IMR-90 (cell line): ENCODE measurements around the gene FDPS. TPM values are rescaled to one million over a fixed set of nuclear protein-coding genes. Genes with fewer than 3 reads are reported as not detected.
A peak's percentile ranks its signal among the peaks of the same experiment; 100 is the strongest.

Source experiments
- ATAC-seq: fragments of 200-7000 bp; cut with Tn5 transposase; 2 replicates; pipeline ENCODE4 v1.9.1; 2020; ENCODE audit warnings: low read depth, mild to moderate bottlenecking, moderate library complexity
- BruUV-seq: library from RNA; stranded (reverse); fragments of 400-500 nt; replicated peaks from 2 replicates; lab custom pipeline; 2021; lab: Mats Ljungman, UMichigan
- CTCF ChIA-PET: fragments of 300-600 bp; formaldehyde crosslinking; extraction: SDS; loops from one replicate; lab custom pipeline; 2021; ENCODE audit warnings: antibody characterized with exemption; lab: Yijun Ruan, JAX
- POLR2A ChIA-PET: fragments of 300-600 bp; sonication (Branson Sonifier 250); formaldehyde crosslinking; loops from one replicate; lab custom pipeline; 2022; ENCODE audit warnings: antibody characterized with exemption; ENCODE audit not compliant: unreplicated experiment; lab: Charles Lee
- DNase-seq: peaks from one replicate; pipeline ENCODE4 v3.0.0; 2013
- H2AFZ ChIP-seq: replicated peaks from 2 replicates; pipeline ENCODE3; 2013; ENCODE audit warnings: low read length, mild to moderate bottlenecking; ENCODE audit not compliant: poor library complexity
- H2AK5ac ChIP-seq: 2 replicates; pipeline ENCODE4 v1.6.1; 2013; ENCODE audit warnings: low read depth, low read length, inconsistent platforms
- H2AK9ac ChIP-seq: replicated peaks from 2 replicates; pipeline ENCODE3; 2013; ENCODE audit warnings: mild to moderate bottlenecking, low read depth, low read length, moderate library complexity; ENCODE audit not compliant: poor library complexity
- H2BK120ac ChIP-seq: 2 replicates; pipeline ENCODE4 v1.6.1; 2013; ENCODE audit warnings: low read depth, low read length, inconsistent platforms
- H2BK15ac ChIP-seq: 3 replicates; pipeline ENCODE4 v1.6.1; 2013; ENCODE audit warnings: low read depth, low read length, inconsistent platforms
- H2BK20ac ChIP-seq: 2 replicates; pipeline ENCODE4 v1.6.1; 2013; ENCODE audit warnings: low read depth, mild to moderate bottlenecking, inconsistent platforms, low read length, moderate library complexity
- H2BK5ac ChIP-seq: 2 replicates; pipeline ENCODE4 v1.6.1; 2013; ENCODE audit warnings: mild to moderate bottlenecking, low read depth, low read length, inconsistent platforms; ENCODE audit not compliant: poor library complexity, severe bottlenecking
- H3K14ac ChIP-seq: replicated peaks from 2 replicates; pipeline ENCODE4 v1.6.1; 2013; ENCODE audit warnings: low read depth, low read length, inconsistent platforms
- H3K18ac ChIP-seq: 2 replicates; pipeline ENCODE4 v1.6.1; 2013; ENCODE audit warnings: low read depth, low read length, control low read depth
- H3K23ac ChIP-seq: 2 replicates; pipeline ENCODE4 v1.6.1; 2013; ENCODE audit warnings: low read depth, low read length, inconsistent platforms
- H3K27ac ChIP-seq: 2 replicates; pipeline ENCODE4 v1.5.1; 2013; ENCODE audit warnings: mild to moderate bottlenecking, control low read depth, low read length; ENCODE audit not compliant: insufficient read depth
- H3K27me3 ChIP-seq: 2 replicates; pipeline ENCODE4 v1.6.1; 2013; ENCODE audit warnings: low read length; ENCODE audit not compliant: control insufficient read depth, insufficient read depth
- H3K36me3 ChIP-seq: 2 replicates; pipeline ENCODE4 v1.6.1; 2013; ENCODE audit warnings: low read length, mixed read lengths; ENCODE audit not compliant: control insufficient read depth, insufficient read depth
- H3K4ac ChIP-seq: 2 replicates; pipeline ENCODE4 v1.6.1; 2013; ENCODE audit warnings: low read depth, low read length, inconsistent platforms
- H3K4me1 ChIP-seq: 2 replicates; pipeline ENCODE4 v1.6.1; 2013; ENCODE audit warnings: low read length, mixed read lengths; ENCODE audit not compliant: control insufficient read depth, insufficient read depth
- H3K4me2 ChIP-seq: 2 replicates; pipeline ENCODE4 v1.6.1; 2013; ENCODE audit warnings: low read depth, mild to moderate bottlenecking, control low read depth, low read length, moderate library complexity
- H3K4me3 ChIP-seq: 2 replicates; pipeline ENCODE4 v1.5.1; 2013; ENCODE audit warnings: low read depth, mild to moderate bottlenecking, control low read depth, low read length, moderate library complexity; ENCODE audit not compliant: insufficient read depth
- H3K56ac ChIP-seq: 2 replicates; pipeline ENCODE4 v1.6.1; 2013; ENCODE audit warnings: low read length, inconsistent platforms; ENCODE audit not compliant: insufficient read depth; ENCODE audit errors: extremely low read depth
- H3K79me1 ChIP-seq, 2 experiments: 2 replicates each; pipeline ENCODE4 v1.6.1; 2013; ENCODE audit warnings: low read length in 2 of 2, inconsistent platforms in 1 of 2, low read depth in 1 of 2
- H3K9ac ChIP-seq: 2 replicates; pipeline ENCODE4 v1.6.1; 2013; ENCODE audit warnings: low read depth, low read length, control low read depth
- H3K9me1 ChIP-seq: 2 replicates; pipeline ENCODE4 v1.6.1; 2013; ENCODE audit warnings: low read length, inconsistent platforms; ENCODE audit not compliant: insufficient read depth
- H3K9me3 ChIP-seq: 2 replicates; pipeline ENCODE4 v1.6.1; 2013; ENCODE audit warnings: low read length; ENCODE audit not compliant: control insufficient read depth, insufficient read depth
- H4K20me1 ChIP-seq: 2 replicates; pipeline ENCODE4 v1.6.1; 2013; ENCODE audit warnings: low read length, inconsistent platforms; ENCODE audit not compliant: insufficient read depth
- H4K5ac ChIP-seq: 2 replicates; pipeline ENCODE4 v1.6.1; 2013; ENCODE audit warnings: mild to moderate bottlenecking, low read depth, low read length, control low read depth
- H4K8ac ChIP-seq, 2 experiments: 2 replicates each; pipeline ENCODE4 v1.6.1; 2013; ENCODE audit warnings: low read depth in 2 of 2, low read length in 2 of 2, control low read depth in 1 of 2, inconsistent platforms in 1 of 2
- H4K91ac ChIP-seq: 2 replicates; pipeline ENCODE4 v1.6.1; 2013; ENCODE audit warnings: low read depth, low read length, inconsistent platforms; ENCODE audit not compliant: insufficient read depth
- BHLHE40 ChIP-seq: fragments of 150-350 bp; IDR thresholded peaks from 2 replicates; pipeline ENCODE4 v1.6.1; 2016; ENCODE audit warnings: mild to moderate bottlenecking, low read depth, low read length
- CHD1 ChIP-seq: IDR thresholded peaks from 2 replicates; pipeline ENCODE4 v1.6.1; 2012; ENCODE audit warnings: low read depth, low read length, improper control_type of control experiment
- FOS ChIP-seq: fragments of 150-350 bp; IDR thresholded peaks from 2 replicates; pipeline ENCODE4 v1.6.1; 2016; ENCODE audit warnings: low read depth, low read length
- MAFK ChIP-seq: IDR thresholded peaks from 2 replicates; pipeline ENCODE4 v1.6.1; 2012; ENCODE audit warnings: low read depth, low read length, improper control_type of control experiment
- MAZ ChIP-seq: IDR thresholded peaks from 2 replicates; pipeline ENCODE4 v1.6.1; 2012; ENCODE audit warnings: low read depth, mild to moderate bottlenecking, low read length, improper control_type of control experiment, moderate library complexity, borderline replicate concordance
- MXI1 ChIP-seq: IDR thresholded peaks from 2 replicates; pipeline ENCODE4 v1.6.1; 2012; ENCODE audit warnings: low read depth, mild to moderate bottlenecking, low read length, moderate library complexity, borderline replicate concordance
- NFE2L2 ChIP-seq: fragments of 150-350 bp; IDR thresholded peaks from 2 replicates; pipeline ENCODE4 v1.6.1; 2016; ENCODE audit warnings: low read depth, mild to moderate bottlenecking, low read length
- POLR2A ChIP-seq: IDR thresholded peaks from 2 replicates; pipeline ENCODE4 v1.6.1; 2012; ENCODE audit warnings: mild to moderate bottlenecking, low read depth, low read length
- RAD21 ChIP-seq: IDR thresholded peaks from 2 replicates; pipeline ENCODE4 v1.6.1; 2012; ENCODE audit warnings: low read length, improper control_type of control experiment
- RCOR1 ChIP-seq: IDR thresholded peaks from 2 replicates; pipeline ENCODE4 v1.6.1; 2012; ENCODE audit warnings: mild to moderate bottlenecking, low read length, improper control_type of control experiment; ENCODE audit not compliant: insufficient replicate concordance
- WGBS, 2 experiments: methylation state at CpG; one replicate each; pipeline versions ENCODE4 v1.1.5 to v1.1.7; 2013; ENCODE audit warnings: missing lambda C conversion rate in 2 of 2; ENCODE audit not compliant: insufficient read length in 1 of 2; ENCODE audit errors: extremely low coverage in 2 of 2; 5-methylcytosine and 5-hydroxymethylcytosine counted together
- dilution Hi-C: fragments of 300-500 bp; cut with HindIII; formaldehyde crosslinking; loops from one replicate; pipeline ENCODE4 v1.14.3; 2018; ENCODE audit warnings: low sequenced_read_pairs; ENCODE audit not compliant: unreplicated experiment
- in situ Hi-C: fragments of 300-500 bp; cut with MboI; formaldehyde crosslinking; loops from 3 replicates; pipeline ENCODE4 v1.14.3; 2019; ENCODE audit warnings: low sequenced_read_pairs, inconsistent platforms, mixed read lengths
- intact Hi-C: fragments of 100-400 bp; cut with micrococcal nuclease; formaldehyde crosslinking; loops from 2 replicates; pipeline ENCODE4 v1.10.0; 2022
- polyA plus RNA-seq, 3 experiments: library from polyadenylated mRNA; depleted of rRNA; stranded (reverse); fragments of >200 nt; gene quantifications; 2 replicates each; pipeline ENCODE4 v1.2.3, GENCODE V29; 2012; ENCODE audit warnings: low replicate concordance in 1 of 3
- total RNA-seq: library from RNA; depleted of rRNA; stranded (reverse); fragments of >200 nt; gene quantifications from 2 replicates; pipeline ENCODE4 v1.2.3, GENCODE V29; 2012
- TF ChIP-seq, protein P1 (sequence below): conservative IDR thresholded peaks from 2 replicates; pipeline ENCODE4 v1.5.1; 2012; ENCODE audit warnings: mild to moderate bottlenecking, low read depth, low read length, improper control_type of control experiment
- TF ChIP-seq, protein P2 (sequence below): fragments of 150-350 bp; IDR thresholded peaks from 2 replicates; pipeline ENCODE4 v1.6.1; 2017; ENCODE audit warnings: mild to moderate bottlenecking, antibody characterized with exemption, low read length, low read depth
- TF ChIP-seq, protein P3 (sequence below): fragments of 150-350 bp; IDR thresholded peaks from 2 replicates; pipeline ENCODE4 v1.6.1; 2016; ENCODE audit warnings: low read depth, mild to moderate bottlenecking, low read length, moderate library complexity, borderline replicate concordance

The FDPS gene
- total and polyA plus RNA-seq, 2 of the 4 experiments (the other 2 are of a cell fraction), result 183 to 191 TPM

DNA sequence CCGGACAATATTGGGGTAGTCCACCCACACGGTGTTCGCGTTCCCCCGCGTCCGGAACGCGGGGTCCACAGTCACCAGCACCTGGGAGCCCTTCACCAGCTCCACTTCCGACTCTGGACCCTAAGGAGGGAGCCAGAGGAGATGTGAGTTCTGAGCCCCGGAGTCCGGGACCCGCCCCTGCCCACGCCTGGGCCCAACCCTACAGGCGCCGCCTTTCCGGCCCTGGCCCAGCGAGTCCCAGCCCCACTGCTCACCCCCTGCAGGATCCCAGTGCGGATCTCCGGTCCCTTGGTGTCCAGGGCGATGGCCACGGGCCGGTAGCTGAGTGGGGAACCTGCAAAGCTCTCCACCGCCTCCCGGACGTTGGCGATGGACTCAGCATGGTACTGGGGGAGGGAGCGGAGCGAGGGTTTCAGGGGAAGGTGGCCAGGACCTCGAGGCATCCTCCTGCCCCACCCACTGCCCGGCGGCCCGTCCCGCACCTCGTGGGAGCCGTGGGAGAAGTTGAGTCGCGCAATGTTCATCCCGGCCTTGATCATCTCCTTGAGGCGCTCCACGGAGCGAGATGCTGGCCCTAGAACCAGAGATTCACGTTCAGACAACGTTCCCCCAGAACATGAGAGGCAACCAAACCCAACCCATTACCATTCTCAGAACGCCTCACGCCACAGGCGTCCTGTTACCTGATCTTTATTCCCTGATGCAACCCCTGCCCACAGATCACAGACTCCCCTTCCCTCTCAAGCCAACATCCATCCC lies 13.3 kb upstream of the FDPS start (continued):
- TF ChIP-seq NFE2L2, result no peak

DNA sequence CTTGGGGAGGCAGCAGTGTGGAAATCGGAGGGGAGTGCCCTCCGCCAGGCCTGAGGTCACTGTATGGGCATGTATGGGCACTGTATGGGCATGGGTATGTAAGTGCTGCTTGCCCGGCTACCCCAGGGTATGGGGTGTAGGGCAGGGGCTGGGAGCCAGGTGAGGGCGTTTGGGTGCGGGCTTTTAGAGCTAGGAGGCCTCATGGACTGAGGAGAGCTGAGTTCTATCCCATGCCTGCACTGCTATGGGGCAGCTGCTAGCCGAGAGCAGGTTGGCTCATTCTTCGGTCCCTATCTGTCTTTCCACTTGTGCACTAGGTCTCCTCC lies 12.8 kb upstream of the FDPS start:
- H3K9me1 ChIP-seq, result no peaks in the 10 kb centered on the region
- intact Hi-C loops, result no loop called here
- H3K4ac ChIP-seq, result no peak overlapping the region
- no peak overlapping the region for H2BK120ac ChIP-seq
- 83% methylated on average over 3 of the region's 7 CpGs; no CpG with 5 or more reads in 1 of the 2 experiments for WGBS, 2 experiments
- no peak overlapping the region for H3K23ac ChIP-seq
- no peak overlapping the region for H4K91ac ChIP-seq
- H4K8ac ChIP-seq, result no peak overlapping the region
- no peaks in the 10 kb centered on the region for H3K79me1 ChIP-seq
- in situ Hi-C loops, result no loop called here
- H2BK15ac ChIP-seq, result no peak overlapping the region
- ChIA-PET POLR2A (no interaction called here), CTCF (interaction anchor here (0.6 kb wide), 1 partner anchor 20 kb away, joined by 8 read pairs; no protein-coding TSS in a partner anchor)
- no peak overlapping the region for H3K27ac ChIP-seq
- dilution Hi-C loops, result no loop called here
- H4K5ac ChIP-seq, result no peak overlapping the region
- H4K20me1 ChIP-seq, result no peaks in the 10 kb centered on the region
- no peak overlapping the region for H3K14ac ChIP-seq
- ATAC-seq (no peak), DNase-seq (no peak)
- BruUV-seq, result no TSS peak
- H2BK5ac ChIP-seq, result no peak overlapping the region
- H3K9me3 ChIP-seq, result peaks cover 2% of the 10 kb centered on the region; the same call in 1 of the 2 replicates
- H3K27me3 ChIP-seq, result peaks cover 58% of the 10 kb centered on the region
- H3K18ac ChIP-seq, result no peak overlapping the region
- H3K4me1 ChIP-seq, result no peaks in the 10 kb centered on the region
- H3K9ac ChIP-seq, result no peak overlapping the region
- H3K36me3 ChIP-seq, result no peaks in the 10 kb centered on the region
- H3K4me2 ChIP-seq, result no peak overlapping the region
- no peak overlapping the region for H2AK9ac ChIP-seq
- no peak overlapping the region for H3K4me3 ChIP-seq
- peak overlapping the region; percentile 43 for H2AFZ ChIP-seq
- H3K56ac ChIP-seq, result no peak overlapping the region
- H2BK20ac ChIP-seq, result no peak overlapping the region
- no peak overlapping the region for H2AK5ac ChIP-seq
- TF ChIP-seq MAFK (no peak), RCOR1 (no peak), NFE2L2 (no peak), CHD1 (no peak), MAZ (no peak), MXI1 (no peak), RAD21 (no peak), POLR2A (no peak), BHLHE40 (no peak), FOS (no peak)
- TF ChIP-seq, protein P1, sequence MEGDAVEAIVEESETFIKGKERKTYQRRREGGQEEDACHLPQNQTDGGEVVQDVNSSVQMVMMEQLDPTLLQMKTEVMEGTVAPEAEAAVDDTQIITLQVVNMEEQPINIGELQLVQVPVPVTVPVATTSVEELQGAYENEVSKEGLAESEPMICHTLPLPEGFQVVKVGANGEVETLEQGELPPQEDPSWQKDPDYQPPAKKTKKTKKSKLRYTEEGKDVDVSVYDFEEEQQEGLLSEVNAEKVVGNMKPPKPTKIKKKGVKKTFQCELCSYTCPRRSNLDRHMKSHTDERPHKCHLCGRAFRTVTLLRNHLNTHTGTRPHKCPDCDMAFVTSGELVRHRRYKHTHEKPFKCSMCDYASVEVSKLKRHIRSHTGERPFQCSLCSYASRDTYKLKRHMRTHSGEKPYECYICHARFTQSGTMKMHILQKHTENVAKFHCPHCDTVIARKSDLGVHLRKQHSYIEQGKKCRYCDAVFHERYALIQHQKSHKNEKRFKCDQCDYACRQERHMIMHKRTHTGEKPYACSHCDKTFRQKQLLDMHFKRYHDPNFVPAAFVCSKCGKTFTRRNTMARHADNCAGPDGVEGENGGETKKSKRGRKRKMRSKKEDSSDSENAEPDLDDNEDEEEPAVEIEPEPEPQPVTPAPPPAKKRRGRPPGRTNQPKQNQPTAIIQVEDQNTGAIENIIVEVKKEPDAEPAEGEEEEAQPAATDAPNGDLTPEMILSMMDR, result no peak
- TF ChIP-seq, protein P2, sequence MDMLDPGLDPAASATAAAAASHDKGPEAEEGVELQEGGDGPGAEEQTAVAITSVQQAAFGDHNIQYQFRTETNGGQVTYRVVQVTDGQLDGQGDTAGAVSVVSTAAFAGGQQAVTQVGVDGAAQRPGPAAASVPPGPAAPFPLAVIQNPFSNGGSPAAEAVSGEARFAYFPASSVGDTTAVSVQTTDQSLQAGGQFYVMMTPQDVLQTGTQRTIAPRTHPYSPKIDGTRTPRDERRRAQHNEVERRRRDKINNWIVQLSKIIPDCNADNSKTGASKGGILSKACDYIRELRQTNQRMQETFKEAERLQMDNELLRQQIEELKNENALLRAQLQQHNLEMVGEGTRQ, result no peak
- TF ChIP-seq, protein P3, sequence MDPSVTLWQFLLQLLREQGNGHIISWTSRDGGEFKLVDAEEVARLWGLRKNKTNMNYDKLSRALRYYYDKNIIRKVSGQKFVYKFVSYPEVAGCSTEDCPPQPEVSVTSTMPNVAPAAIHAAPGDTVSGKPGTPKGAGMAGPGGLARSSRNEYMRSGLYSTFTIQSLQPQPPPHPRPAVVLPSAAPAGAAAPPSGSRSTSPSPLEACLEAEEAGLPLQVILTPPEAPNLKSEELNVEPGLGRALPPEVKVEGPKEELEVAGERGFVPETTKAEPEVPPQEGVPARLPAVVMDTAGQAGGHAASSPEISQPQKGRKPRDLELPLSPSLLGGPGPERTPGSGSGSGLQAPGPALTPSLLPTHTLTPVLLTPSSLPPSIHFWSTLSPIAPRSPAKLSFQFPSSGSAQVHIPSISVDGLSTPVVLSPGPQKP, result no peak
